Endothelial cell of umbilical vein (primary cell): Measurements from ENCODE around the gene PDCD6IP. TPM values are rescaled to one million over a fixed set of nuclear protein-coding genes. Genes with fewer than 3 reads are reported as not detected.

ENCODE experiments used
- BruUV-seq: library from RNA; stranded (reverse); fragments of 400-500 nt; replicated peaks from 2 replicates; lab custom pipeline; 2021; lab: Mats Ljungman, UMichigan
- CTCF ChIA-PET: fragments of 300-600, 350-600 bp; sonication (Branson Sonifier 250); formaldehyde crosslinking; loops from one replicate; lab custom pipeline; 2021; ENCODE audit warnings: antibody characterized with exemption, inconsistent platforms; lab: Charles Lee
- POLR2A ChIA-PET: fragments of 300-600, 350-600 bp; sonication (Branson Sonifier 250); formaldehyde crosslinking; loops from one replicate; lab custom pipeline; 2021; ENCODE audit warnings: antibody characterized with exemption, inconsistent platforms; lab: Charles Lee
- DNase-seq: peaks from one replicate; pipeline ENCODE4 v3.0.0-alpha.2; 2011; ENCODE audit warnings: low read depth, low spot score
- FAIRE-seq: peaks from 2 replicates; lab custom pipeline; 2011; peaks lifted over from hg19 to GRCh38; lab: Jason Lieb, UNC
- H2AFZ ChIP-seq: 2 replicates; pipeline ENCODE4 v1.6.0; 2012; ENCODE audit warnings: low read depth, low read length, control low read depth, inconsistent platforms
- H3K27ac ChIP-seq: 2 replicates; pipeline ENCODE4 v1.5.1; 2011; ENCODE audit warnings: low read depth, mild to moderate bottlenecking, control low read depth, low read length, moderate library complexity; ENCODE audit not compliant: insufficient read depth
- H3K27me3 ChIP-seq, 2 experiments: 2 replicates each; pipeline versions ENCODE4 v1.6.0 to v1.6.1; 2011; ENCODE audit warnings: low read length in 2 of 2, mixed read lengths in 1 of 2; ENCODE audit not compliant: control insufficient read depth in 2 of 2, insufficient read depth in 2 of 2
- H3K36me3 ChIP-seq, 2 experiments: 2 replicates in 1 of 2; 3 replicates in 1 of 2; pipeline ENCODE4 v1.5.1; 2011; ENCODE audit warnings: low read length in 2 of 2, mild to moderate bottlenecking in 1 of 2, moderate library complexity in 1 of 2; ENCODE audit not compliant: control insufficient read depth in 2 of 2, insufficient read depth in 2 of 2; ENCODE audit errors: extremely low read depth in 1 of 2
- H3K4me1 ChIP-seq: 3 replicates; pipeline ENCODE4 v1.5.1; 2011; ENCODE audit warnings: mild to moderate bottlenecking, low read length; ENCODE audit not compliant: control insufficient read depth, insufficient read depth; ENCODE audit errors: extremely low read depth
- H3K4me2 ChIP-seq: 2 replicates; pipeline ENCODE4 v1.6.1; 2011; ENCODE audit warnings: low read length, control low read depth, mixed read lengths; ENCODE audit not compliant: insufficient read depth
- H3K4me3 ChIP-seq, 3 experiments: fragments of 200-600 bp in 1 of 3; sonication (generic), shearing (Covaris generic) in 1 of 3; replicated peaks in 1 of 3; 2 replicates each; pipeline ENCODE4 v1.5.1; 2011 to 2016; ENCODE audit warnings: control low read depth in 3 of 3, low read length in 3 of 3, mild to moderate bottlenecking in 2 of 3, inconsistent platforms in 1 of 3, low read depth in 1 of 3, moderate library complexity in 1 of 3; ENCODE audit not compliant: insufficient read depth in 1 of 3
- H3K79me2 ChIP-seq: 2 replicates; pipeline ENCODE4 v1.6.0; 2012; ENCODE audit warnings: low read length, inconsistent platforms; ENCODE audit not compliant: control insufficient read depth, insufficient read depth
- H3K9ac ChIP-seq: replicated peaks from 2 replicates; pipeline ENCODE3; 2011; ENCODE audit warnings: low read length, control low read depth; ENCODE audit not compliant: insufficient read depth; ENCODE audit errors: extremely low read depth
- H3K9me1 ChIP-seq: replicated peaks from 3 replicates; pipeline ENCODE4 v1.6.0; 2011; ENCODE audit warnings: mild to moderate bottlenecking, low read length; ENCODE audit not compliant: control insufficient read depth, insufficient read depth; ENCODE audit errors: extremely low read depth
- H3K9me3 ChIP-seq: replicated peaks from 2 replicates; pipeline ENCODE4 v1.5.1; 2012; ENCODE audit warnings: low read length, inconsistent platforms; ENCODE audit not compliant: control insufficient read depth, insufficient read depth
- H4K20me1 ChIP-seq: replicated peaks from 2 replicates; pipeline ENCODE3; 2011; ENCODE audit warnings: mild to moderate bottlenecking, low read length; ENCODE audit not compliant: control insufficient read depth, insufficient read depth; ENCODE audit errors: extremely low read depth
- JUN ChIP-seq: IDR thresholded peaks from 2 replicates; pipeline ENCODE4 v1.6.1; 2011; ENCODE audit warnings: borderline replicate concordance, low read depth; ENCODE audit not compliant: insufficient read length, insufficient read depth
- dilution Hi-C: fragments of 300-500 bp; cut with MboI; formaldehyde crosslinking; loops from one replicate; pipeline ENCODE4 v1.15.0; 2019; ENCODE audit warnings: low sequenced_read_pairs; ENCODE audit not compliant: extremely low pct_ligation_motif_present
- intact Hi-C: fragments of 100-400 bp; cut with micrococcal nuclease; formaldehyde crosslinking; loops from one replicate; pipeline ENCODE4 v1.10.0; 2022
- polyA plus RNA-seq, 4 experiments: library from polyadenylated mRNA; depleted of rRNA in 3 of 4; stranded (reverse) in 3 of 4; unstranded in 1 of 4; fragments of >200 nt; gene quantifications; 2 replicates each; pipeline versions ENCODE4 v1.2.1 to v1.2.3, GENCODE V29; 2011 to 2012; ENCODE audit warnings: missing spikeins in 1 of 4
- total RNA-seq: library from RNA; stranded (reverse); gene quantifications from 2 replicates; pipeline ENCODE4 v1.2.3, GENCODE V29; 2021
- TF ChIP-seq, protein P1 (sequence below), 2 donors: IDR thresholded peaks; 1 replicate in 1 of 2; 2 replicates in 1 of 2; pipeline ENCODE4 v1.5.1; 2011; ENCODE audit warnings: low read length in 2 of 2, mild to moderate bottlenecking in 2 of 2, moderate library complexity in 2 of 2, control low read depth in 1 of 2, inconsistent platforms in 1 of 2, low read depth in 1 of 2; ENCODE audit not compliant: insufficient read depth in 1 of 2; ENCODE audit errors: extremely low read depth in 1 of 2

PDCD6IP gene
- total and polyA plus RNA-seq, 2 donors (not counting 3 experiments of a cell fraction or from before 2014, with no cell fraction given) = 106 to 265 TPM

DNA sequence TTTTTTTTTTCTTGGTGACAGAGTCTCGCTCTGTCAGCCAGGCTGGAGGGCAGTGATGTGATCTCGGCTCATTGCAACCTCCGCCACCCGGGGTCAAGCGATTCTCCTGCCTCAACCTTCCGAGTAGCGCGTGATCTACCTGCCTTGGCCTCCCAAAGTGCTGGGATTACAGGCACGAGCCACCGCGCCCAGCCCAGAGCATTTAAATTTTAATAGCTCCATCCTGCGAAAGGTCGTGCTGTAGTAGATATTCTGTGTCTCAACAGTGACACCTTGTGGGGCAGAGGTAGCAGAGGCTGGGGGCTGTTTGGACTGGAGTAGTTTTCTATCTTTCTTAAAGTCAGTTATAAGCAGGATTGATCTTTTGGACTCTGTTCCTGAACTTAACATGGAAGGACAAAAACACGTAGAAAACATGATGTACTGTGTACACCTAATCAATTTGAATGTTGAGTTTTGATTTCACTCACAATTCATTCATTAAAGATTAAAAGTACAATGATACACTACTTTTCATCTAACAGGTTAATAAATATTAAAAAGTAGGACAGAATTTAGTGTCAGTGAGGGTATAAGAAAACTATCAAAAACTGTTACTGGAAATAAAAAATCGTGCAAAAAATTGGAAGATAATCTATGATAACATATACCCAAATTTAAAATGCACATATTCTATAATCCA lies 11.0 kb upstream of the PDCD6IP start:
- H3K27ac ChIP-seq = no peak overlapping the region
- POLR2A ChIA-PET = interaction anchor here (0.7 kb wide), 1 partner anchor 152 kb away, joined by 4 read pairs; no protein-coding TSS in a partner anchor

More for the DNA sequence above, 11.0 kb upstream of the PDCD6IP start:
- dilution Hi-C loops (no loop called here), intact Hi-C loops (loop anchor here (1.0 to 5.0 kb wide), 7 partner anchors 151 to 840 kb away; partner anchors contain the start of gene UBP1)
- no peak for TF ChIP-seq JUN
- TF ChIP-seq, protein P1, sequence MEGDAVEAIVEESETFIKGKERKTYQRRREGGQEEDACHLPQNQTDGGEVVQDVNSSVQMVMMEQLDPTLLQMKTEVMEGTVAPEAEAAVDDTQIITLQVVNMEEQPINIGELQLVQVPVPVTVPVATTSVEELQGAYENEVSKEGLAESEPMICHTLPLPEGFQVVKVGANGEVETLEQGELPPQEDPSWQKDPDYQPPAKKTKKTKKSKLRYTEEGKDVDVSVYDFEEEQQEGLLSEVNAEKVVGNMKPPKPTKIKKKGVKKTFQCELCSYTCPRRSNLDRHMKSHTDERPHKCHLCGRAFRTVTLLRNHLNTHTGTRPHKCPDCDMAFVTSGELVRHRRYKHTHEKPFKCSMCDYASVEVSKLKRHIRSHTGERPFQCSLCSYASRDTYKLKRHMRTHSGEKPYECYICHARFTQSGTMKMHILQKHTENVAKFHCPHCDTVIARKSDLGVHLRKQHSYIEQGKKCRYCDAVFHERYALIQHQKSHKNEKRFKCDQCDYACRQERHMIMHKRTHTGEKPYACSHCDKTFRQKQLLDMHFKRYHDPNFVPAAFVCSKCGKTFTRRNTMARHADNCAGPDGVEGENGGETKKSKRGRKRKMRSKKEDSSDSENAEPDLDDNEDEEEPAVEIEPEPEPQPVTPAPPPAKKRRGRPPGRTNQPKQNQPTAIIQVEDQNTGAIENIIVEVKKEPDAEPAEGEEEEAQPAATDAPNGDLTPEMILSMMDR (IDR thresholded peaks at IDR 0.05; ENCODE audit: extremely low read depth in 1 of 2, insufficient read depth in 1 of 2, low read depth in 1 of 2, low read length in 2 of 2) = peak; percentile 73 to 74
- H3K4me2 ChIP-seq = peak overlapping the region; percentile 77
- H3K27me3 ChIP-seq = no peaks in the 10 kb centered on the region
- CTCF ChIA-PET = interaction anchor here (0.6 to 5.2 kb wide), 71 partner anchors 9 to 1145 kb away, joined by 3 to 112 read pairs (median 5); partner anchors contain the start of gene PDCD6IP
- H3K4me1 ChIP-seq = peaks cover 4% of the 10 kb centered on the region
- H3K9ac ChIP-seq = no peak overlapping the region
- BruUV-seq = no TSS peak
- H3K4me3 ChIP-seq = peak overlapping the region; percentile 7 to 17 (median 8)
- FAIRE-seq (peak; percentile 93), DNase-seq (peak; percentile 71)
- H4K20me1 ChIP-seq = no peaks in the 10 kb centered on the region
- H3K79me2 ChIP-seq = no peaks in the 10 kb centered on the region
- peak overlapping the region; percentile 92 for H2AFZ ChIP-seq
- H3K36me3 ChIP-seq = no peaks in the 10 kb centered on the region
- no peaks in the 10 kb centered on the region for H3K9me3 ChIP-seq
- H3K9me1 ChIP-seq = no peaks in the 10 kb centered on the region
